A549 (cell line): ENCODE results near the gene HES4. TPM values are rescaled to one million over a fixed set of nuclear protein-coding genes. Genes with fewer than 3 reads are reported as not detected.

Experiments used
- ATAC-seq, 2 experiments: fragments of 200-7000 bp in 1 of 2; fragments of >200 bp in 1 of 2; cut with Nextera tagmentation in 1 of 2; cut with Tn5 transposase in 1 of 2; 3 replicates each; pipeline versions ENCODE4 v1.8.0 to v1.9.1; 2018 to 2020; ENCODE audit warnings: mild to moderate bottlenecking in 1 of 2, moderate library complexity in 1 of 2
- CTCF ChIA-PET: fragments of 300-600 bp; sonication (Branson Sonifier 250); formaldehyde crosslinking; extraction: SDS; loops from one replicate; lab custom pipeline; 2021; ENCODE audit warnings: antibody characterized with exemption, inconsistent platforms; lab: Yijun Ruan, JAX
- POLR2A ChIA-PET: fragments of 350-600 bp; formaldehyde crosslinking; extraction: SDS; loops from one replicate; lab custom pipeline; 2021; ENCODE audit warnings: antibody characterized with exemption, inconsistent platforms; lab: Yijun Ruan, JAX
- DNase-seq, 2 experiments: peaks; one replicate each; pipeline versions ENCODE4 v3.0.0 to v3.0.0-alpha.2; 2011 to 2016; ENCODE audit warnings: low read depth in 1 of 2, low spot score in 1 of 2
- FAIRE-seq: peaks from 2 replicates; lab custom pipeline; 2011; peaks lifted over from hg19 to GRCh38; lab: Jason Lieb, UNC
- H3K27ac ChIP-seq, 2 experiments: fragments of >200 bp; sonication (Bioruptor Twin); formaldehyde crosslinking; 3 replicates each; pipeline ENCODE4 v1.5.1; 2016 to 2017
- H3K4me1 ChIP-seq: fragments of >200 bp; sonication (Bioruptor Twin); formaldehyde crosslinking; 3 replicates; pipeline ENCODE4 v1.6.1; 2016
- H3K4me2 ChIP-seq: fragments of >200 bp; sonication (Bioruptor Twin); formaldehyde crosslinking; 3 replicates; pipeline ENCODE4 v1.6.1; 2016
- H3K4me3 ChIP-seq: fragments of >200 bp; sonication (Bioruptor Twin); formaldehyde crosslinking; 3 replicates; pipeline ENCODE4 v1.5.1; 2016
- H3K9me3 ChIP-seq: fragments of >200 bp; sonication (Bioruptor Twin); formaldehyde crosslinking; 3 replicates; pipeline ENCODE4 v1.6.1; 2016
- CHD2 ChIP-seq: fragments of 150-350 bp; IDR thresholded peaks from 2 replicates; pipeline ENCODE4 v1.6.1; 2014; ENCODE audit warnings: low read length; ENCODE audit not compliant: partially characterized antibody
- KDM5A ChIP-seq: fragments of 200-600 bp; sonication (generic); IDR thresholded peaks from 2 replicates; pipeline ENCODE4 v1.6.1; 2016; ENCODE audit warnings: antibody characterized with exemption, mild to moderate bottlenecking
- MAZ ChIP-seq: fragments of 150-350 bp; IDR thresholded peaks from 2 replicates; pipeline ENCODE4 v1.6.1; 2014; ENCODE audit warnings: antibody characterized with exemption, low read depth, low read length, borderline replicate concordance
- NR3C1 ChIP-seq: fragments of >200 bp; sonication (Bioruptor Twin); formaldehyde crosslinking; IDR thresholded peaks from 3 replicates; pipeline ENCODE4 v1.6.1; 2017
- ZFP36 ChIP-seq: fragments of 450-650 bp; IDR thresholded peaks from 2 replicates; pipeline ENCODE4 v1.6.1; 2014; ENCODE audit warnings: borderline replicate concordance; ENCODE audit not compliant: partially characterized antibody
- ZNF302 ChIP-seq: fragments of 250-450 bp; sonication (Bioruptor Pico); IDR thresholded peaks from 2 replicates; pipeline ENCODE4 v1.9.0; 2021; ENCODE audit warnings: inconsistent platforms, mild to moderate bottlenecking, moderate library complexity
- ZSCAN20 ChIP-seq: fragments of 250-450 bp; sonication (Bioruptor Pico); IDR thresholded peaks from 2 replicates; pipeline ENCODE4 v1.8.0; 2022; ENCODE audit warnings: mild to moderate bottlenecking, moderate library complexity
- WGBS: methylation state at CpG from one replicate; pipeline ENCODE4 v1.1.6; 2017; ENCODE audit errors: missing lambda C conversion rate; 5-methylcytosine and 5-hydroxymethylcytosine counted together
- polyA plus RNA-seq, 4 experiments: library from polyadenylated mRNA; depleted of rRNA in 3 of 4; stranded (reverse); fragments of >200 nt; fragmentation: RNase III in 1 of 4; extraction: RNeasy Plus Mini Kit Qiagen cat#74134 plus additional on column Dnase treatment in 1 of 4; gene quantifications; 2 replicates in 3 of 4; 3 replicates in 1 of 4; pipeline ENCODE4 v1.2.3, GENCODE V29; 2011 to 2017
- TF ChIP-seq, protein P1 (sequence below): fragments of 450-650 bp; IDR thresholded peaks from 2 replicates; pipeline ENCODE4 v1.6.1; 2014; ENCODE audit warnings: antibody characterized with exemption
- TF ChIP-seq, protein P2 (sequence below): fragments of >200 bp; sonication (Bioruptor Twin); formaldehyde crosslinking; IDR thresholded peaks from 3 replicates; pipeline ENCODE4 v1.5.1; 2016
- TF ChIP-seq, protein P3 (sequence below): fragments of >200 bp; sonication (Bioruptor Twin); formaldehyde crosslinking; IDR thresholded peaks from 3 replicates; pipeline ENCODE4 v1.6.1; 2016
- TF ChIP-seq, protein P4 (sequence below): fragments of 150-350 bp; IDR thresholded peaks from 2 replicates; pipeline ENCODE4 v1.6.1; 2014; ENCODE audit warnings: low read depth, mild to moderate bottlenecking, low read length
- TF ChIP-seq, protein P5 (sequence below): IDR thresholded peaks from 2 replicates; pipeline ENCODE4 v1.6.1; 2012

The HES4 gene
- polyA plus RNA-seq, 2 of the 4 experiments (the other 2 are of a cell fraction): 5.9 to 8.4 TPM

DNA sequence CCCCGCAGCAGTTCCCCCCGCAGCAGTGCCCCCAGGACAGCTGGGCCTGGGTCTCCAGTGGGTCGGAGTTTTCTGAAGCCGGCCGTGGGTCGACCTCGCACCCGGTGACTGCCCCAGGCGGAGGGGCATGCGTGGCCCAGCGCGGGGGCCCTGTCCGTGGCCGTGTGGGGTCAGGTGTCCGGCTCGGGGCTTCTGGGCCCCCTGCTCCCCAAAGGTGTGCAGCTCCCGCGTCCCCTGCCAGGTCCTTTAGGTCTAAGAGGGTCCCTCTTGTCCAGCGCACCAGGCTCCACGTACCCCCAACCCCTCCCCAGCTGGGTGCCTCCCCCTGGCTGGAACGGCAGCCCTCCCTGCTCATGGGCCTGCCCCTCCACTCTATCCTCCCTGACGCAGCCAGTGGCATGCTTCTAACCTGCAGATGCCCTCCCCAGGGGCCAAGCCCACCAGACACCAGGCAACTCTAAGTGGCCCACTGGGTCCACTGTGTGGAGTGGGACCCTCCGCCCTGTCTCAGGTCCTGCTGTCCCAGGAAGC lies 5.9 kb upstream of the HES4 start (continued):
- TF ChIP-seq, protein P1, sequence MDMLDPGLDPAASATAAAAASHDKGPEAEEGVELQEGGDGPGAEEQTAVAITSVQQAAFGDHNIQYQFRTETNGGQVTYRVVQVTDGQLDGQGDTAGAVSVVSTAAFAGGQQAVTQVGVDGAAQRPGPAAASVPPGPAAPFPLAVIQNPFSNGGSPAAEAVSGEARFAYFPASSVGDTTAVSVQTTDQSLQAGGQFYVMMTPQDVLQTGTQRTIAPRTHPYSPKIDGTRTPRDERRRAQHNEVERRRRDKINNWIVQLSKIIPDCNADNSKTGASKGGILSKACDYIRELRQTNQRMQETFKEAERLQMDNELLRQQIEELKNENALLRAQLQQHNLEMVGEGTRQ: no peak

DNA sequence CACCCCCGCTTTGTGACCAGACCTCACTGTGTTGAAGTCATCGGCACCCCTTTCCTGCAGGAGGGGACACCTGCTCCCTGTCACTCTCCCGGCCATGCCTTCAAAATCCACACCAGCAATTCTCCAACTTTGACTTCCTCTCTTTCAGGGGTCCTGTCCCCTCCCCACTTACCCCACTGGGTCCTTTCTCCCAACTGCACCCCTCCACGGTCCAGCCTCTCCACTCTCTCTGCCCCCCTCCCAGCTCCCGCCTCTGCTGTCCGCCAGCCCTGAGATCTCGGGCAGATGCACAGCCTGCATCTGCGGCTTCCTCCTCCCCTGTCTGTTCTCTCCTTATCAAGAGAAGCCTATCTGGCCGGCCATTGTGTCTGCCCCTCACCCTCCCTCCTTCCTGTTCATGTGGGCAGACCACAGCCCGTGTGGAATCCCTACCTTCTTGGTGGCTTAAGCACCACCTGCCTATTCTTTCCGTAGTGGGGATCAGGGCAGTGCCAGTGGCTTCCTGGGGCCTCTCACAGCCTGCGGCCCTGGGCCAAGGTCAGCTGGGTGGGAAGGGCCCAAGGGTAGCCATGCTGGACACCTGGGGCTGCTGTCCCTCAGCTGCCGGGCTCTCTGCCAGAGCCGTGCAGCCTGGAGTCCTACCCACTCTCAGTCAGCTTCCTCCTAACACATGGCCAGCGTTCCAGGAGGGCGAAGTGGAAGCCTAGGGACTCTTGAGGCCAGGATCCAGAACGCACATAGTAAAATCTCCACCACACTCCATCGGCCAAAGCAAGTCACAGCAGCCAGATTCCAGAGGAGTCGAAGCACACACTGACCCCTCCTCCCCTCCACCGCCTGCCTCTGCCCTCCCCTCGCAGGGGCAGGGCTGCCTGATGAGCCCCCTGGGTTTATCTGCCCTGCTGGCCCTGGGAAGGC lies 5.1 kb upstream of the HES4 start:
- POLR2A ChIA-PET: no interaction called here
- H3K4me3 ChIP-seq: no peak overlapping the region
- no peak for FAIRE-seq
- no peak for DNase-seq
- CTCF ChIA-PET: interaction anchor here (1.0 to 4.1 kb wide), 6 partner anchors 9 to 23 kb away, joined by 3 to 52 read pairs (median 6); partner anchors contain the start of genes ISG15 and PERM1
- peaks cover 24% of the 10 kb centered on the region for H3K4me1 ChIP-seq
- H3K9me3 ChIP-seq: no peaks in the 10 kb centered on the region
- no peak overlapping the region for H3K4me2 ChIP-seq
- TF ChIP-seq, protein P2, sequence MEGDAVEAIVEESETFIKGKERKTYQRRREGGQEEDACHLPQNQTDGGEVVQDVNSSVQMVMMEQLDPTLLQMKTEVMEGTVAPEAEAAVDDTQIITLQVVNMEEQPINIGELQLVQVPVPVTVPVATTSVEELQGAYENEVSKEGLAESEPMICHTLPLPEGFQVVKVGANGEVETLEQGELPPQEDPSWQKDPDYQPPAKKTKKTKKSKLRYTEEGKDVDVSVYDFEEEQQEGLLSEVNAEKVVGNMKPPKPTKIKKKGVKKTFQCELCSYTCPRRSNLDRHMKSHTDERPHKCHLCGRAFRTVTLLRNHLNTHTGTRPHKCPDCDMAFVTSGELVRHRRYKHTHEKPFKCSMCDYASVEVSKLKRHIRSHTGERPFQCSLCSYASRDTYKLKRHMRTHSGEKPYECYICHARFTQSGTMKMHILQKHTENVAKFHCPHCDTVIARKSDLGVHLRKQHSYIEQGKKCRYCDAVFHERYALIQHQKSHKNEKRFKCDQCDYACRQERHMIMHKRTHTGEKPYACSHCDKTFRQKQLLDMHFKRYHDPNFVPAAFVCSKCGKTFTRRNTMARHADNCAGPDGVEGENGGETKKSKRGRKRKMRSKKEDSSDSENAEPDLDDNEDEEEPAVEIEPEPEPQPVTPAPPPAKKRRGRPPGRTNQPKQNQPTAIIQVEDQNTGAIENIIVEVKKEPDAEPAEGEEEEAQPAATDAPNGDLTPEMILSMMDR: no peak
- TF ChIP-seq, protein P3, sequence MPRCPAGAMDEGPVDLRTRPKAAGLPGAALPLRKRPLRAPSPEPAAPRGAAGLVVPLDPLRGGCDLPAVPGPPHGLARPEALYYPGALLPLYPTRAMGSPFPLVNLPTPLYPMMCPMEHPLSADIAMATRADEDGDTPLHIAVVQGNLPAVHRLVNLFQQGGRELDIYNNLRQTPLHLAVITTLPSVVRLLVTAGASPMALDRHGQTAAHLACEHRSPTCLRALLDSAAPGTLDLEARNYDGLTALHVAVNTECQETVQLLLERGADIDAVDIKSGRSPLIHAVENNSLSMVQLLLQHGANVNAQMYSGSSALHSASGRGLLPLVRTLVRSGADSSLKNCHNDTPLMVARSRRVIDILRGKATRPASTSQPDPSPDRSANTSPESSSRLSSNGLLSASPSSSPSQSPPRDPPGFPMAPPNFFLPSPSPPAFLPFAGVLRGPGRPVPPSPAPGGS: no peak
- TF ChIP-seq ZNF302 (CRISPR knock-in tag): no peak
- TF ChIP-seq, protein P4, sequence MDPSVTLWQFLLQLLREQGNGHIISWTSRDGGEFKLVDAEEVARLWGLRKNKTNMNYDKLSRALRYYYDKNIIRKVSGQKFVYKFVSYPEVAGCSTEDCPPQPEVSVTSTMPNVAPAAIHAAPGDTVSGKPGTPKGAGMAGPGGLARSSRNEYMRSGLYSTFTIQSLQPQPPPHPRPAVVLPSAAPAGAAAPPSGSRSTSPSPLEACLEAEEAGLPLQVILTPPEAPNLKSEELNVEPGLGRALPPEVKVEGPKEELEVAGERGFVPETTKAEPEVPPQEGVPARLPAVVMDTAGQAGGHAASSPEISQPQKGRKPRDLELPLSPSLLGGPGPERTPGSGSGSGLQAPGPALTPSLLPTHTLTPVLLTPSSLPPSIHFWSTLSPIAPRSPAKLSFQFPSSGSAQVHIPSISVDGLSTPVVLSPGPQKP: no peak
- no peak for TF ChIP-seq ZSCAN20 (CRISPR knock-in tag)
- no peak for TF ChIP-seq NR3C1
- no peak for TF ChIP-seq ZFP36
- no peak for TF ChIP-seq KDM5A
- no peak for TF ChIP-seq MAZ
- TF ChIP-seq, protein P5, sequence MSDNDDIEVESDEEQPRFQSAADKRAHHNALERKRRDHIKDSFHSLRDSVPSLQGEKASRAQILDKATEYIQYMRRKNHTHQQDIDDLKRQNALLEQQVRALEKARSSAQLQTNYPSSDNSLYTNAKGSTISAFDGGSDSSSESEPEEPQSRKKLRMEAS: no peak
- 78% methylated on average over 15 of the region's 21 CpGs for WGBS
- no peak for ATAC-seq
- peak overlapping the region in 1 of 2 experiments; percentile 43; a peak in 1 of 6 replicates for H3K27ac ChIP-seq

DNA sequence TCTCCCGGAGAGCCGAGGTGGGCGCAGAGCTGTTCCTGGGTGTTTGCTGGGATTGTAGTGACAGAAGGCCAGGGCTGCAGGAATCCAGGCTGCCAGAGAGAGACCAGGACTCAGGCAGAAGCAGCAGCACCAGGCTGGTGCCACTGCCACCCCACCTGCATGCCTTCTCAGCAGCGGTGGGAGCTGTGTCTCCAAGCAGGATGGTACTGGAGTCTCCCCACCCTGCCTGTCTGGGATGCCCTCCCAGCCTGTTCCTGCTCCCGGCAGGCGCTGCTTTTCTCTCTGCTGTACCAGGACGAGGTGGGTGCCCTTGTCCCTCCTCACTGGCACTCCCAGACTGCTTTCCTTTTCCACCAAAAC lies 4.5 kb upstream of the HES4 start:
- Histone ChIP-seq H3K4me1 (peaks cover 24% of the 10 kb centered on the region), H3K4me2 (no peak overlapping the region), H3K4me3 (no peak overlapping the region), H3K9me3 (no peaks in the 10 kb centered on the region), H3K27ac (no peak overlapping the region)
- ChIA-PET CTCF (interaction anchor here (1.2 to 4.1 kb wide), 3 partner anchors 10 to 22 kb away, joined by 3 to 52 read pairs (median 52); partner anchors contain the start of genes ISG15 and PERM1), POLR2A (no interaction called here)
- WGBS: 67% methylated on average over 4 of the region's 7 CpGs
- DNase-seq (no peak), ATAC-seq (no peak), FAIRE-seq (no peak)
- no peak for TF ChIP-seq ZNF302 (CRISPR knock-in tag)
- no peak for TF ChIP-seq CHD2
- TF ChIP-seq, protein P4: no peak
